ENCODE measurements around the gene SAT2. TPM values are rescaled to one million over a fixed set of nuclear protein-coding genes. Genes with fewer than 3 reads are reported as not detected.
"Not testable (repeated sequence)": the region's sequence is repeated elsewhere in the genome, so short reads cannot be mapped to it uniquely, and the experiment has no call there.

The SAT2 gene
- total RNA-seq, 1 experiment from 2014 or later: 33.0 TPM

- no peak overlapping the region for H3K4me3 Mint-ChIP-seq (ENCODE audit: unreplicated experiment)
- DNase-seq: no peak
- intact Hi-C loops (cut with micrococcal nuclease; ENCODE audit: unreplicated experiment): no loop called here
- no peak overlapping the region for H3K27ac Mint-ChIP-seq (ENCODE audit: unreplicated experiment)
- H3K27me3 Mint-ChIP-seq (ENCODE audit: insufficient read depth, unreplicated experiment): no peaks in the 10 kb centered on the region
- Histone ChIP-seq H3K4me3 (ENCODE audit: low read depth, low read length) (no peak overlapping the region), H3K36me3 (ENCODE audit: control insufficient read depth, insufficient read depth, low read length) (no peaks in the 10 kb centered on the region), H3K4me1 (no peaks in the 10 kb centered on the region), H3K9me3 (no peaks in the 10 kb centered on the region), H3K27me3 (replicated peaks; ENCODE audit: control insufficient read depth, insufficient read depth, low read length) (no peaks in the 10 kb centered on the region)
- ChIA-PET POLR2A (no interaction called here), CTCF (no interaction called here)
- no TSS peak for BruUV-seq (replicated peaks)
- TF ChIP-seq CTCF (IDR thresholded peaks at IDR 0.05; ENCODE audit: insufficient read depth in 1 of 2, low read depth in 1 of 2, low read length in 1 of 2, severe bottlenecking in 1 of 2, unreplicated experiment in 1 of 2): no peak
- H3K36me3 Mint-ChIP-seq (ENCODE audit: insufficient read depth, unreplicated experiment): peaks cover 39% of the 10 kb centered on the region
- peaks cover 20% of the 10 kb centered on the region for H3K4me1 Mint-ChIP-seq (ENCODE audit: low read depth, unreplicated experiment)
- no peaks in the 10 kb centered on the region for H3K9me3 Mint-ChIP-seq (ENCODE audit: unreplicated experiment)
These were observed 17.0 kb downstream of the SAT2 start for GRCh38 chr17:7610641-7611040.

GRCh38 chr17:7606280-7606679, 21.3 kb downstream of the SAT2 start:
- no peaks in the 10 kb centered on the region for H3K27me3 Mint-ChIP-seq (ENCODE audit: insufficient read depth, unreplicated experiment)
- CTCF ChIA-PET: no interaction called here
- H3K27ac Mint-ChIP-seq (ENCODE audit: unreplicated experiment): no peak overlapping the region
- H3K4me3 Mint-ChIP-seq (ENCODE audit: unreplicated experiment): no peak overlapping the region
- intact Hi-C loops (cut with micrococcal nuclease; ENCODE audit: unreplicated experiment): no loop called here
- POLR2A ChIA-PET: no interaction called here
- peaks cover 64% of the 10 kb centered on the region for H3K36me3 Mint-ChIP-seq (ENCODE audit: insufficient read depth, unreplicated experiment)
- no TSS peak for BruUV-seq (replicated peaks)
- TF ChIP-seq CTCF (IDR thresholded peaks at IDR 0.05; ENCODE audit: insufficient read depth in 1 of 2, low read depth in 1 of 2, low read length in 1 of 2, severe bottlenecking in 1 of 2, unreplicated experiment in 1 of 2): no peak
- Histone ChIP-seq H3K9me3 (no peaks in the 10 kb centered on the region), H3K4me3 (ENCODE audit: low read depth, low read length) (no peak overlapping the region), H3K36me3 (ENCODE audit: control insufficient read depth, insufficient read depth, low read length) (no peaks in the 10 kb centered on the region), H3K27me3 (replicated peaks; ENCODE audit: control insufficient read depth, insufficient read depth, low read length) (no peaks in the 10 kb centered on the region), H3K4me1 (no peaks in the 10 kb centered on the region)
- no peaks in the 10 kb centered on the region for H3K4me1 Mint-ChIP-seq (ENCODE audit: low read depth, unreplicated experiment)
- no peaks in the 10 kb centered on the region for H3K9me3 Mint-ChIP-seq (ENCODE audit: unreplicated experiment)
- DNase-seq: no peak

GRCh38 chr17:7597561-7597960, 30.1 kb downstream of the SAT2 start:
- intact Hi-C loops (cut with micrococcal nuclease; ENCODE audit: unreplicated experiment); H3K27me3 Mint-ChIP-seq (ENCODE audit: insufficient read depth, unreplicated experiment); DNase-seq; CTCF ChIA-PET; POLR2A ChIA-PET; H3K4me3 ChIP-seq (ENCODE audit: low read depth, low read length); H3K4me1 ChIP-seq; H3K27me3 ChIP-seq (replicated peaks; ENCODE audit: control insufficient read depth, insufficient read depth, low read length); H3K4me1 Mint-ChIP-seq (ENCODE audit: low read depth, unreplicated experiment); H3K27ac Mint-ChIP-seq (ENCODE audit: unreplicated experiment); H3K9me3 ChIP-seq; BruUV-seq (replicated peaks); H3K4me3 Mint-ChIP-seq (ENCODE audit: unreplicated experiment); H3K9me3 Mint-ChIP-seq (ENCODE audit: unreplicated experiment); H3K36me3 ChIP-seq (ENCODE audit: control insufficient read depth, insufficient read depth, low read length): not testable (repeated sequence)
- peaks cover 89% of the 10 kb centered on the region for H3K36me3 Mint-ChIP-seq (ENCODE audit: insufficient read depth, unreplicated experiment)

GRCh38 chr17:7593296-7593695, 34.3 kb downstream of the SAT2 start:
- Histone ChIP-seq H3K9me3 (no peaks in the 10 kb centered on the region), H3K36me3 (ENCODE audit: control insufficient read depth, insufficient read depth, low read length) (no peaks in the 10 kb centered on the region), H3K4me1 (no peaks in the 10 kb centered on the region), H3K27me3 (replicated peaks; ENCODE audit: control insufficient read depth, insufficient read depth, low read length) (no peaks in the 10 kb centered on the region), H3K4me3 (ENCODE audit: low read depth, low read length) (no peak overlapping the region)
- POLR2A ChIA-PET: no interaction called here
- no TSS peak for BruUV-seq (replicated peaks)
- CTCF ChIA-PET: no interaction called here
- intact Hi-C loops (cut with micrococcal nuclease; ENCODE audit: unreplicated experiment): no loop called here
- no peaks in the 10 kb centered on the region for H3K4me1 Mint-ChIP-seq (ENCODE audit: low read depth, unreplicated experiment)
- DNase-seq: no peak
- no peaks in the 10 kb centered on the region for H3K9me3 Mint-ChIP-seq (ENCODE audit: unreplicated experiment)
- H3K27me3 Mint-ChIP-seq (ENCODE audit: insufficient read depth, unreplicated experiment): no peaks in the 10 kb centered on the region
- TF ChIP-seq CTCF (IDR thresholded peaks at IDR 0.05; ENCODE audit: insufficient read depth in 1 of 2, low read depth in 1 of 2, low read length in 1 of 2, severe bottlenecking in 1 of 2, unreplicated experiment in 1 of 2): no peak
- no peak overlapping the region for H3K27ac Mint-ChIP-seq (ENCODE audit: unreplicated experiment)
- H3K36me3 Mint-ChIP-seq (ENCODE audit: insufficient read depth, unreplicated experiment): peaks cover 68% of the 10 kb centered on the region
- no peak overlapping the region for H3K4me3 Mint-ChIP-seq (ENCODE audit: unreplicated experiment)

Data from Caco-2 (cell line).